Natural killer cell (primary cell): ENCODE measurements around the gene ACO2. TPM values are rescaled to one million over a fixed set of nuclear protein-coding genes. Genes with fewer than 3 reads are reported as not detected.
"Not testable (repeated sequence)": the region's sequence is repeated elsewhere in the genome, so short reads cannot be mapped to it uniquely, and the experiment has no call there.

ENCODE experiments used
- ATAC-seq, 3 donors: fragments of 150-1000 bp in 2 of 3; fragments of 200-7000 bp in 1 of 3; cut with Tn5 transposase; 1 replicate in 1 of 3; 2 replicates in 2 of 3; pipeline ENCODE4 v1.10.0; 2021; ENCODE audit warnings: mild to moderate bottlenecking in 2 of 3, moderate library complexity in 2 of 3
- DNase-seq, 2 donors: peaks; one replicate each; pipeline versions ENCODE4 v3.0.0 to v3.0.0-alpha.2; 2013 to 2021; ENCODE audit warnings: mixed read lengths in 1 of 2
- H3K27ac ChIP-seq: one replicate; pipeline ENCODE4 v1.5.1; 2013; ENCODE audit warnings: mild to moderate bottlenecking, low read length
- H3K27me3 ChIP-seq: one replicate; pipeline ENCODE4 v1.6.1; 2013; ENCODE audit warnings: low read length; ENCODE audit not compliant: control insufficient read depth, insufficient read depth
- H3K36me3 ChIP-seq: one replicate; pipeline ENCODE4 v1.6.1; 2013; ENCODE audit warnings: low read length; ENCODE audit not compliant: control insufficient read depth, insufficient read depth
- H3K4me1 ChIP-seq: one replicate; pipeline ENCODE4 v1.6.1; 2013; ENCODE audit warnings: low read length; ENCODE audit not compliant: control insufficient read depth, insufficient read depth
- H3K4me3 ChIP-seq: one replicate; pipeline ENCODE4 v1.5.1; 2013; ENCODE audit warnings: low read length
- H3K9me3 ChIP-seq: one replicate; pipeline ENCODE4 v1.6.1; 2013; ENCODE audit warnings: low read length; ENCODE audit not compliant: control insufficient read depth, insufficient read depth
- H3K27ac Mint-ChIP-seq, 2 donors: one replicate each; pipeline ENCODE4 v1.8.0; 2022; ENCODE audit warnings: mild to moderate bottlenecking in 2 of 2, mixed read lengths in 2 of 2, moderate library complexity in 1 of 2
- H3K27me3 Mint-ChIP-seq, 2 donors: one replicate each; pipeline ENCODE4 v1.8.0; 2022; ENCODE audit warnings: low read depth in 2 of 2, mixed read lengths in 2 of 2
- H3K36me3 Mint-ChIP-seq: one replicate; pipeline ENCODE4 v1.8.0; 2022; ENCODE audit warnings: mixed read lengths
- H3K4me1 Mint-ChIP-seq, 2 donors: one replicate each; pipeline ENCODE4 v1.8.0; 2022; ENCODE audit warnings: mixed read lengths in 2 of 2
- H3K4me3 Mint-ChIP-seq: one replicate; pipeline ENCODE4 v1.8.0; 2022; ENCODE audit warnings: mild to moderate bottlenecking, moderate library complexity, mixed read lengths
- H3K9me3 Mint-ChIP-seq, 2 donors: one replicate each; pipeline ENCODE4 v1.8.0; 2022; ENCODE audit warnings: mixed read lengths in 2 of 2
- WGBS: methylation state at CpG from one replicate; pipeline ENCODE4 v1.1.7; 2013; ENCODE audit warnings: missing lambda C conversion rate; ENCODE audit not compliant: insufficient coverage; 5-methylcytosine and 5-hydroxymethylcytosine counted together
- intact Hi-C: fragments of 100-400 bp; cut with micrococcal nuclease; formaldehyde crosslinking; loops from one replicate; pipeline ENCODE4 v1.14.2; 2022
- total RNA-seq, 4 donors: library from RNA; stranded (reverse); fragments of 120-200 nt in 1 of 4; gene quantifications; one replicate each; pipeline versions ENCODE4 v1.2.3 to v1.2.4, GENCODE V29; 2013 to 2022
- TF ChIP-seq, protein P1 (sequence below): fragments of 200-600 bp; IDR thresholded peaks from one replicate; pipeline ENCODE4 v1.8.0; 2022; ENCODE audit warnings: antibody characterized with exemption

The ACO2 gene
- total RNA-seq, 3 donors from 2014 or later (not counting 1 experiment from before 2014, with no cell fraction given): 77.9 to 99.8 (median 89.5) TPM

DNA sequence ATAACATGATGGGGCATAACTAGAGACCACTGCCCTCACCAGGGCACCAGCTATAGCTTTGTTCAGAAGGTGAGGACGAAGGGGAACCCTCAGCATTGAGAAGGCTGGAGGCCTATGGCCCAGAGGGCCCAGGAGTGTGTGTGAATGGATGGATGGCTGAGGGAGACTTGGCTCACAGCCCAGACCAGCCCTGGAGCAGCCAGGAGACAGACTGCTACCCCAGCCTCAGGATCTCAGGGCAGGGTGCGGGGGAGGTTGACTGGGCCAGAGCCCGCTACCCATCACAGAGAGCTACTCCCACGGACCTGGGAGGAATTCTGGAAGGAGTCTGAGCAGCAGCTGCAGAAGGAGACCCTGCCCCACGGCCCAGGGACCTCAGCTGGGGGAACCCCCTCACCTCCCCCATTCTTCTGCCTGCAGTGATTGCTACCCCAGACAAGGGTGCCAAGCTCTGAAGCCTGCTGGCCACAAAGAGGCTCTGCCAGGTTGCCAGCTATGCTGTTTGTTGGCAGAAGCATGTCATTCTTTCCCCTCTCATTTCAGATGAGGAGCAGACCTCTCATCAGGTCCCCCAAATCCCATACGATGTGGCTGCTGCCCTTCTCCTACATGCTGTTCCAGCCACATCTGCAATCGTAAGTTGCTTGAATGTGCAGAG, 86.5 kb downstream of the ACO2 start:
- H3K27me3 Mint-ChIP-seq: peaks cover 23 to 34% of the 10 kb centered on the region in 2 donors
- ATAC-seq (no peak), DNase-seq (no peak)
- H3K36me3 Mint-ChIP-seq: no peaks in the 10 kb centered on the region
- 82% methylated on average over 6 of the region's 7 CpGs for WGBS
- Histone ChIP-seq H3K4me1 (no peaks in the 10 kb centered on the region), H3K27ac (no peak overlapping the region), H3K9me3 (no peaks in the 10 kb centered on the region), H3K36me3 (no peaks in the 10 kb centered on the region), H3K4me3 (no peak overlapping the region), H3K27me3 (peaks cover 7% of the 10 kb centered on the region)
- no peak overlapping the region for H3K27ac Mint-ChIP-seq
- H3K4me1 Mint-ChIP-seq: no peaks in the 10 kb centered on the region
- intact Hi-C loops: no loop called here
- TF ChIP-seq, protein P1, sequence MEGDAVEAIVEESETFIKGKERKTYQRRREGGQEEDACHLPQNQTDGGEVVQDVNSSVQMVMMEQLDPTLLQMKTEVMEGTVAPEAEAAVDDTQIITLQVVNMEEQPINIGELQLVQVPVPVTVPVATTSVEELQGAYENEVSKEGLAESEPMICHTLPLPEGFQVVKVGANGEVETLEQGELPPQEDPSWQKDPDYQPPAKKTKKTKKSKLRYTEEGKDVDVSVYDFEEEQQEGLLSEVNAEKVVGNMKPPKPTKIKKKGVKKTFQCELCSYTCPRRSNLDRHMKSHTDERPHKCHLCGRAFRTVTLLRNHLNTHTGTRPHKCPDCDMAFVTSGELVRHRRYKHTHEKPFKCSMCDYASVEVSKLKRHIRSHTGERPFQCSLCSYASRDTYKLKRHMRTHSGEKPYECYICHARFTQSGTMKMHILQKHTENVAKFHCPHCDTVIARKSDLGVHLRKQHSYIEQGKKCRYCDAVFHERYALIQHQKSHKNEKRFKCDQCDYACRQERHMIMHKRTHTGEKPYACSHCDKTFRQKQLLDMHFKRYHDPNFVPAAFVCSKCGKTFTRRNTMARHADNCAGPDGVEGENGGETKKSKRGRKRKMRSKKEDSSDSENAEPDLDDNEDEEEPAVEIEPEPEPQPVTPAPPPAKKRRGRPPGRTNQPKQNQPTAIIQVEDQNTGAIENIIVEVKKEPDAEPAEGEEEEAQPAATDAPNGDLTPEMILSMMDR: no peak
- H3K9me3 Mint-ChIP-seq: no peaks in the 10 kb centered on the region
- H3K4me3 Mint-ChIP-seq: no peak overlapping the region

DNA sequence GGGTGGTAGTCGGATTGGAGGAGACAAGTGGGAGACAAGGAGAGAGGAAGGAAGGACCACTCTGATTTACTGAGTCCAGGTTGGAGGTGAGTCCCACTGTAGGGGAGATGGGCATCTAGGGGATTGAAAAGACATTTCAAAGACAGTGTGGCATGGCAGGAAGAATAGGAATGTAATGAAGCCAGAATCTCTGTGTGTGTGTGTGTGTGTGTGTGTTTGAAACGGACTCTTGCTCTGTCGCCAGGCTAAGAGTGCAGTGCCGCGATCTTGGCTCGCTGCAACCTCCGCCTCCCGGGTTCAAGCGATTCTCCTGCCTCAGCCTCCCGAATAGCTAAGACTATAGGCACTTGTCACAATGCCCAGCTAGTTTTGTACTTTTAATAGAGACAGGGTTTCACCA, 87.6 kb downstream of the ACO2 start:
- Histone ChIP-seq H3K27ac (no peak overlapping the region), H3K4me3 (no peak overlapping the region), H3K9me3 (no peaks in the 10 kb centered on the region), H3K36me3 (no peaks in the 10 kb centered on the region), H3K27me3 (peaks cover 17% of the 10 kb centered on the region), H3K4me1 (no peaks in the 10 kb centered on the region)
- TF ChIP-seq, protein P1: no peak
- no peaks in the 10 kb centered on the region for H3K4me1 Mint-ChIP-seq
- no peak for DNase-seq
- WGBS: 89% methylated on average over 10 of the region's 10 CpGs
- no peak overlapping the region for H3K27ac Mint-ChIP-seq
- ATAC-seq: no peak
- H3K36me3 Mint-ChIP-seq: no peaks in the 10 kb centered on the region
- peaks cover 32 to 41% of the 10 kb centered on the region in 2 donors for H3K27me3 Mint-ChIP-seq
- H3K9me3 Mint-ChIP-seq: no peaks in the 10 kb centered on the region
- intact Hi-C loops: no loop called here
- H3K4me3 Mint-ChIP-seq: no peak overlapping the region

DNA sequence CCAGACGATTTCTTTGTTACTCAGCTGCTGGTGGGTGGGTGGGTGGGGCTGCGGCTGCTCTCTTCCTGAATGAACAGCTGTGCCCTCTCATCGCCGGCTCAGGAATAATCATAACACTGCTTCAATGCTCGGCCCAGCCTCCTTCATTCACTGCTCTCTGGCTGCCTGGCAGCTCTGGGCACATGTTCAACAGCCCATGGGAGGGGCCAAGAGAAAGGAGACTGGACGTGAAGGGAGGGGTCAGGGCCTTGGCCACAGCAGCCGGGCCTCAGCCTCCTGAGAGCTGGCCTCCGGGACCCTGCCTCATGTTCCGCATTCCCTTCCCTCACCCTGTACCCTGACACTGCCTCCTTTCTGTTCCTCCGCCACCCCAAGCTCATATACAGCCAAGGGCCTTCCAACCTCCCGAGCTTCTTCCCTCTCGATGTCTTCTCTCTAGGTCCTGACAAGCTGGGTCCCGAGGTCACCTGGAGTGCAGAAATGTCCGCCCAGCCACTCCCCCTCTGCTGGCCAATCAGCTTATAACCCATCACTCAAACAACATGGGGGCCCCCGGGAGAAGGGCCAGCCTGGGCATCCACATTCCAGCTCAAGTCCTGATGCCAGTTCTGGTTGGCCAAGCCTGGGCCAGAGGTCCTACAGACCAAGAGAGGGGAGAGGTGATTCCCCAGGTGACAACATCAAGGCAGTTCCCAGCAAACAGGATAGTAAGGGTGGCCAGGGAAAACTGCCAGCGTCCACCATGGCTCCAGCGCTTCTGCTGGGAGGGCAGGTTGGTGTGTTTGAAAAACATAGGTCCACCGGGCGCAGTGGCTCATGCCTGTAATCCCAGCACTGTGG, 88.7 kb downstream of the ACO2 start:
- H3K27me3 ChIP-seq: peaks cover 21% of the 10 kb centered on the region
- ATAC-seq: no peak

DNA sequence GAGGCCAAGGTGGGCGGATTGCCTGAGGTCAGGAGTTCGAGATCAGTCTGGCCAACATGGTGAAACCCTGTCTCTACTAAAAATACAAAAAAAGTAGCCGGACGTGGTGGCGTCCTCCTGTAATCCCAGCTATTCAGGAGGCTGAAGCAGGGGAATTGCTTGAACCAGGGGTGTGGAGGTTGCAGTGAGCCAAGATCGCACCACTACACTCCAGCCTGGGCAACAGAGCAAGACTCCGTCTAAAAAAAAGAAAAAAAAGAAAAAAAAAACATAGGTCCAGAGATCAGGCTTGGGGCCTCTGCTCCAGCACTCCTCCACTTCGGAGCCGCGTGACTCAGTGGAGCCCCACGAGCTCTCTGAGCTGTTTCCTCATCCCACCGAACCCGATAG, 89.3 kb downstream of the ACO2 start:
- intact Hi-C loops, H3K36me3 Mint-ChIP-seq, H3K9me3 Mint-ChIP-seq, H3K4me1 ChIP-seq, H3K4me3 ChIP-seq, H3K4me3 Mint-ChIP-seq, H3K36me3 ChIP-seq, DNase-seq, H3K27ac ChIP-seq, ATAC-seq, H3K4me1 Mint-ChIP-seq, H3K9me3 ChIP-seq, H3K27ac Mint-ChIP-seq: not testable (repeated sequence)
- H3K27me3 ChIP-seq: peaks cover 22% of the 10 kb centered on the region
- 94% methylated on average over 13 of the region's 13 CpGs for WGBS
- H3K27me3 Mint-ChIP-seq: peaks cover 29 to 32% of the 10 kb centered on the region in 2 donors

More for the DNA sequence above, 88.7 kb downstream of the ACO2 start:
- Histone ChIP-seq H3K9me3 (no peaks in the 10 kb centered on the region), H3K4me3 (no peak overlapping the region), H3K27ac (no peak overlapping the region), H3K4me1 (no peaks in the 10 kb centered on the region), H3K36me3 (no peaks in the 10 kb centered on the region)
- Mint-ChIP-seq H3K4me1 (no peaks in the 10 kb centered on the region), H3K27me3 (peaks cover 32 to 36% of the 10 kb centered on the region in 2 donors), H3K27ac (no peak overlapping the region), H3K4me3 (no peak overlapping the region), H3K36me3 (no peaks in the 10 kb centered on the region), H3K9me3 (no peaks in the 10 kb centered on the region)
- TF ChIP-seq, protein P1: no peak
- WGBS: 70% methylated on average over 18 of the region's 19 CpGs
- intact Hi-C loops: no loop called here
- DNase-seq: no peak
